ENCODE results near the gene ACSBG1. TPM values are rescaled to one million over a fixed set of nuclear protein-coding genes. Genes with fewer than 3 reads are reported as not detected.

Gene ACSBG1
- total and polyA plus RNA-seq, 10 of the 15 experiments (the other 5 are each of a cell fraction or from before 2014, with no cell fraction given) = 0.11 to 0.75 (median 0.42) TPM

GRCh38 chr15:78167227-78167888 is 67.0 kb downstream of the ACSBG1 start (continued):
- TF ChIP-seq ZBTB40 (IDR thresholded peaks at IDR 0.05; ENCODE audit: borderline replicate concordance) (no peak; the same call in 1 of the 2 replicates), RAD51 (IDR thresholded peaks at IDR 0.05) (peak; percentile 26; the same call in 1 of the 2 replicates), NRF1 (conservative IDR thresholded peaks at IDR 0.05; ENCODE audit: low read depth, low read length) (no peak), MEF2A (IDR thresholded peaks at IDR 0.05; ENCODE audit: insufficient read depth, low read depth, low read length) (0 out of 2 replicates have a peak, but pooled peaks have one; percentile 35), KDM1A (IDR thresholded peaks at IDR 0.05; ENCODE audit: borderline replicate concordance) (no peak), TCF3 (IDR thresholded peaks at IDR 0.05; ENCODE audit: borderline replicate concordance, insufficient read depth, low read depth, low read length) (peak; percentile 78; the same call in 1 of the 2 replicates), PBX3 (IDR thresholded peaks at IDR 0.05; ENCODE audit: insufficient replicate concordance, low read depth, low read length) (peak; percentile 72), CBFB (IDR thresholded peaks at IDR 0.05; ENCODE audit: low read depth) (no peak), NFIC (IDR thresholded peaks at IDR 0.05; ENCODE audit: low read depth, low read length) (peak; percentile 38; the same call in 1 of the 2 replicates), YY1 (IDR thresholded peaks at IDR 0.05; ENCODE audit: low read depth, low read length) (0 out of 2 replicates have a peak, but pooled peaks have one; percentile 36)
- TF ChIP-seq, protein P1, sequence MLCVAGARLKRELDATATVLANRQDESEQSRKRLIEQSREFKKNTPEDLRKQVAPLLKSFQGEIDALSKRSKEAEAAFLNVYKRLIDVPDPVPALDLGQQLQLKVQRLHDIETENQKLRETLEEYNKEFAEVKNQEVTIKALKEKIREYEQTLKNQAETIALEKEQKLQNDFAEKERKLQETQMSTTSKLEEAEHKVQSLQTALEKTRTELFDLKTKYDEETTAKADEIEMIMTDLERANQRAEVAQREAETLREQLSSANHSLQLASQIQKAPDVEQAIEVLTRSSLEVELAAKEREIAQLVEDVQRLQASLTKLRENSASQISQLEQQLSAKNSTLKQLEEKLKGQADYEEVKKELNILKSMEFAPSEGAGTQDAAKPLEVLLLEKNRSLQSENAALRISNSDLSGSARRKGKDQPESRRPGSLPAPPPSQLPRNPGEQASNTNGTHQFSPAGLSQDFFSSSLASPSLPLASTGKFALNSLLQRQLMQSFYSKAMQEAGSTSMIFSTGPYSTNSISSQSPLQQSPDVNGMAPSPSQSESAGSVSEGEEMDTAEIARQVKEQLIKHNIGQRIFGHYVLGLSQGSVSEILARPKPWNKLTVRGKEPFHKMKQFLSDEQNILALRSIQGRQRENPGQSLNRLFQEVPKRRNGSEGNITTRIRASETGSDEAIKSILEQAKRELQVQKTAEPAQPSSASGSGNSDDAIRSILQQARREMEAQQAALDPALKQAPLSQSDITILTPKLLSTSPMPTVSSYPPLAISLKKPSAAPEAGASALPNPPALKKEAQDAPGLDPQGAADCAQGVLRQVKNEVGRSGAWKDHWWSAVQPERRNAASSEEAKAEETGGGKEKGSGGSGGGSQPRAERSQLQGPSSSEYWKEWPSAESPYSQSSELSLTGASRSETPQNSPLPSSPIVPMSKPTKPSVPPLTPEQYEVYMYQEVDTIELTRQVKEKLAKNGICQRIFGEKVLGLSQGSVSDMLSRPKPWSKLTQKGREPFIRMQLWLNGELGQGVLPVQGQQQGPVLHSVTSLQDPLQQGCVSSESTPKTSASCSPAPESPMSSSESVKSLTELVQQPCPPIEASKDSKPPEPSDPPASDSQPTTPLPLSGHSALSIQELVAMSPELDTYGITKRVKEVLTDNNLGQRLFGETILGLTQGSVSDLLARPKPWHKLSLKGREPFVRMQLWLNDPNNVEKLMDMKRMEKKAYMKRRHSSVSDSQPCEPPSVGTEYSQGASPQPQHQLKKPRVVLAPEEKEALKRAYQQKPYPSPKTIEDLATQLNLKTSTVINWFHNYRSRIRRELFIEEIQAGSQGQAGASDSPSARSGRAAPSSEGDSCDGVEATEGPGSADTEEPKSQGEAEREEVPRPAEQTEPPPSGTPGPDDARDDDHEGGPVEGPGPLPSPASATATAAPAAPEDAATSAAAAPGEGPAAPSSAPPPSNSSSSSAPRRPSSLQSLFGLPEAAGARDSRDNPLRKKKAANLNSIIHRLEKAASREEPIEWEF (IDR thresholded peaks at IDR 0.05; ENCODE audit: insufficient replicate concordance, low read depth, low read length) = peak; percentile 48

All from GM12878 (cell line).